ENCODE measurements around the gene LCE1A.

LCE1A gene

DNA sequence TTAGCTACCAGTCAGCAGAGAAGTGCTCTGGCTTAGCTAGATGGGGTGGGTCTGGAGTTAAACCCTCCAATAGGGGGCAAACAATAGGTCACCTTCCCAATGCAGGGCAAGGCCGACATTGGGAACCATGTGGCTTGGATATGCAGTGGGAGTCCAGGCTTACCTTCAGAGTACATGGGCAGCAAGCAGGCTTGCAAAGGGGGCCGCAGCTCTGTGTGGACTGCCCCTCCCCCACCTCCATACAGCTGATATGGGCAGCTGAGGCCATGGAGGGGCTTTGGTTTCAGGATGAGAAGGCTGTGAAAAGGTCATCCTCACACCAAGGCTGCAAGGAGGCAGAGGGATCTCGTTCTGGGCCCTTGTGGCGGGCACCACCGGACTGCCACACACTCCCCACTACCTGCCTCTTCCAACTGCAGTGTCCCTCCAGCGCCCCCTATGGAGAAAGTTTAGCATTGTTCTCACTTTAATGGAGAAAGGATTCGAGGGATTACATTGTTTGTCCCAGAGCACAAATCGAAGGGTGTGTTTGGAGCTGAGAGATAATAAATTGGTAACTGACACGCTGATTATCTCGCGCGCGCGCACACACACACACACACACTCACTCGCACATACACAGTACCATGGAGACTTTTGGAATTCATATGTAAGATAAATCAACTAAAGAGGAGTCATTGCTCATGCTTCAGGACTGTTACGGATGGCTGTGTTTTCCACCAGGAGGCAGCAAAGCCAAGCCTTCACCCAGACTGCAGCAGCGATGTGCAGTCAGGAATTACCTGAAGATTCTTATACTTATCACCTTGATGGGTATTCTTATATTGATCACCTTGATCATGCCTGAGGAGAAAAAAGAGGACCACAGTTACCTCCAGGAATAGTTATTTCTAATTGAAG lies 43.8 kb downstream of the LCE1A start:
- DNase-seq: peak in 3 of 51 donors; percentile 0 to 8 (median 4)

DNA sequence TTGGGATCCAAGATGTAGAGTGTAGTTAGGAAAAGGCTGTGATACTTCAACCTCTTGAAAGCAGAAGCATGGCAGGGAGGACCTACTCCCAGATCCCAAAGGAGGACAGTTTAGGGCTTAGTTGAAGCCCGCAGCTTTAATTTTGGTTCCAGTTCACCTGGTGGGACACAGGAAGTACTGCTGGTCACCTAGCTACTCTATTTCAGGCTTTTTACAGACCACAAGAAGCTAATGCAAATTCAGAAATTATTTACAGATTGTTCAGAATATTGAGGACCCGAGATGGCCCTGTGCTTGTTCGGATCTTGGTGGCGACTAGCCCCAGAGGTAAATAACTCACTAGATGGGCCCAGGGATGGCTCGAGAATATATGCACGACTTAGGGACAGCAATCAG lies 44.5 kb downstream of the LCE1A start:
- no peak for DNase-seq

DNA sequence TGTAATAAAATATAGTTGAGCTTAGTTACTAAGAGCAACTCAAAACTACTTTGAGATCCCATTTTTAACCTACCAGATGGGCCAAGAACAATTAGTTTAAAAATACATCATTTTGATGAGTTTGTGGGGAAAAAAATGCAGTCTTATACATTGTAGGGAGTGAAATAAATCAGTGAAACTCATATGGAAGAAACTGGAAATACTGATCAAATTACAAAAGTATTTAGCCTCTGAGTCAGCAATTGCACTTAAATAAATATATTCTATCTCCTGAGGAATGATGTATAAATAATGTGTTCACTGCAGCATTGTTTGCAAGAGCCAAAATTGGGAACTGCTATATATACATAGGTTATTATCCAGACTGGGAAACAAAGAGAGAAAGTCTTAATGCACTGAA lies 46.2 kb downstream of the LCE1A start:
- no peak for DNase-seq

DNA sequence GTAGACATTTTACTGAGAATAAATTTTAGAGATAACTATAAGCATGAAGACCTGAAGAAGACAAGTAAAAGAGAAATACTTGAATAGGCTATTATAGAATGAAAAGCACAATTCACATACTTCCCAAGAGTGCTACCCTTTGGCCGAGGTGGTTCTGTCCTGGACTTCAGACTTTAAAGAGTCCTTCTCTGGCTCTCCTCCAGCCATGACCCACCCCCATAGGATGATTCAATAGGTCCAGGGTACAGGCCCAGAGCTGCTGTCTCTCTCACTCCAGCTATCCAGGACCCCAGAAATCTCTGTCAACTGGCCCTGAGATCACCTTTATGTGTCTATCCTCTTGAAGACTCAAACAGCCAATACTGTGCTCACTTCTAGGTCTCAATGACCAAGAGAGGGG lies 49.6 kb downstream of the LCE1A start:
- DNase-seq: no peak
